GM21381 (cell line): Measurements from ENCODE around the gene ACD.

Experiments used
- ATAC-seq: cut with Tn5 transposase; IDR thresholded peaks from one replicate; pipeline ENCODE4 v1.9.1; 2021; ENCODE audit warnings: mild to moderate bottlenecking, moderate library complexity; ENCODE audit not compliant: unreplicated experiment

The ACD gene

GRCh38 chr16:67662653-67663010 is 2.6 kb upstream of the ACD start:
- no peak for ATAC-seq

- no peak for ATAC-seq
Observed at GRCh38 chr16:67661886-67662652, 2.0 kb upstream of the ACD start.

- no peak for ATAC-seq
Observed at GRCh38 chr16:67661101-67661761, 1.2 kb upstream of the ACD start.

- peak; percentile 68 for ATAC-seq
Observed at GRCh38 chr16:67660564-67661028, 536 bp upstream of the ACD start, which contains the start of gene PARD6A. PARD6A (plus strand) TSS chr16:67660960; CDS start chr16:67661039, 79 bp downstream.

- ATAC-seq, result no peak
Observed at GRCh38 chr16:67658849-67659674, 998 bp downstream of the ACD start.

- no peak for ATAC-seq
Observed at GRCh38 chr16:67657751-67658518, 2.1 kb downstream of the ACD start.

- ATAC-seq, result no peak
Observed at GRCh38 chr16:67657017-67657608, 2.9 kb downstream of the ACD start.

GRCh38 chr16:67656344-67657016 is 3.6 kb downstream of the ACD start:
- ATAC-seq, result no peak

- ATAC-seq, result no peak
Observed at GRCh38 chr16:67655363-67655762, 4.7 kb downstream of the ACD start.

GRCh38 chr16:67654403-67654911 is 5.6 kb downstream of the ACD start:
- ATAC-seq, result no peak

GRCh38 chr16:67653789-67654402 is 6.2 kb downstream of the ACD start:
- no peak for ATAC-seq

- ATAC-seq, result no peak
Observed at GRCh38 chr16:67653128-67653788, 6.8 kb downstream of the ACD start.

- ATAC-seq, result no peak
Observed at GRCh38 chr16:67652578-67653127, 7.4 kb downstream of the ACD start.

GRCh38 chr16:67651847-67652246 is 8.2 kb downstream of the ACD start:
- ATAC-seq, result no peak

- ATAC-seq, result no peak
Observed at GRCh38 chr16:67651039-67651438, 9.0 kb downstream of the ACD start.

- no peak for ATAC-seq
Observed at GRCh38 chr16:67650023-67650422, 10.0 kb downstream of the ACD start.

GRCh38 chr16:67649494-67649931 is 10.5 kb downstream of the ACD start:
- ATAC-seq, result no peak

GRCh38 chr16:67648764-67649407 is 11.2 kb downstream of the ACD start:
- ATAC-seq, result no peak
